Stimulated activated CD8-positive, alpha-beta memory T cell treated with anti-CD3 and anti-CD28 coated beads, Interleukin-12 subunit alpha, Interleukin-12 subunit beta, amount 100 ng/mL, for 24 hours (primary cell): ENCODE data around the gene KREMEN2.

Experiments used
- DNase-seq: peaks from one replicate; pipeline ENCODE4 v3.0.0-alpha.2; 2020; ENCODE audit errors: extremely low read depth

The KREMEN2 gene

GRCh38 chr16:2964475-2965336 lies 631 bp downstream of the KREMEN2 start:
- DNase-seq, result no peak

- DNase-seq, result no peak
Observed at GRCh38 chr16:2966043-2966807, 2.1 kb downstream of the KREMEN2 start.

- DNase-seq, result no peak
Observed at GRCh38 chr16:2966808-2967191, 2.7 kb downstream of the KREMEN2 start.

GRCh38 chr16:2967211-2967631 lies 3.1 kb downstream of the KREMEN2 start:
- no peak for DNase-seq

GRCh38 chr16:2967721-2968161 lies 3.7 kb downstream of the KREMEN2 start:
- DNase-seq, result no peak

GRCh38 chr16:2968368-2968737 lies 4.3 kb downstream of the KREMEN2 start:
- DNase-seq, result no peak

- DNase-seq, result peak; percentile 49
Observed at GRCh38 chr16:2968738-2969544, 4.9 kb downstream of the KREMEN2 start, which contains the start of gene PAQR4. Gene PAQR4, plus strand, starts transcription at chr16:2969348. Its CDS starts 327 bp downstream, at chr16:2969675.

- DNase-seq, result peak; percentile 49
Observed at GRCh38 chr16:2969545-2970521, 5.8 kb downstream of the KREMEN2 start.

GRCh38 chr16:2970563-2970962 lies 6.5 kb downstream of the KREMEN2 start:
- no peak for DNase-seq

- DNase-seq, result no peak
Observed at GRCh38 chr16:2971134-2971984, 7.3 kb downstream of the KREMEN2 start.

- DNase-seq, result no peak
Observed at GRCh38 chr16:2971985-2972784, 8.1 kb downstream of the KREMEN2 start.

GRCh38 chr16:2973093-2973492 lies 9.0 kb downstream of the KREMEN2 start:
- DNase-seq, result no peak

GRCh38 chr16:2973605-2974318 lies 9.7 kb downstream of the KREMEN2 start:
- no peak for DNase-seq

GRCh38 chr16:2974319-2975056 lies 10.4 kb downstream of the KREMEN2 start:
- DNase-seq, result no peak

GRCh38 chr16:2975161-2975795 lies 11.2 kb downstream of the KREMEN2 start:
- no peak for DNase-seq

GRCh38 chr16:2976201-2976600 lies 12.1 kb downstream of the KREMEN2 start:
- no peak for DNase-seq

GRCh38 chr16:2976673-2977072 lies 12.6 kb downstream of the KREMEN2 start:
- DNase-seq, result no peak
